Upper lobe of left lung (tissue), 4 donors: ENCODE measurements around the gene C4orf36.

Experiments used
- EP300 ChIP-seq, 4 donors: sonication (generic); formaldehyde crosslinking; IDR thresholded peaks; one replicate each; pipeline ENCODE4 v1.5.1; 2017; ENCODE audit warnings: antibody characterized with exemption in 4 of 4, control low read depth in 2 of 4
- POLR2A ChIP-seq, 4 donors: fragments of 450-650 bp; IDR thresholded peaks; one replicate each; pipeline ENCODE4 v1.5.1; 2016 to 2017; ENCODE audit warnings: antibody characterized with exemption in 4 of 4, mild to moderate bottlenecking in 2 of 4
- POLR2AphosphoS5 ChIP-seq, 2 donors: sonication (generic); formaldehyde crosslinking; IDR thresholded peaks; one replicate each; pipeline ENCODE4 v1.5.1; 2017; ENCODE audit warnings: antibody characterized with exemption in 2 of 2
- TF ChIP-seq, protein P1 (sequence below), 6 experiments: fragments of 450-650 bp in 4 of 6; fragments of 200-600 bp in 2 of 6; sonication (generic) in 2 of 6; IDR thresholded peaks; one replicate each; pipeline ENCODE4 v1.5.1; 2016 to 2019; ENCODE audit warnings: antibody characterized with exemption in 6 of 6

DNA sequence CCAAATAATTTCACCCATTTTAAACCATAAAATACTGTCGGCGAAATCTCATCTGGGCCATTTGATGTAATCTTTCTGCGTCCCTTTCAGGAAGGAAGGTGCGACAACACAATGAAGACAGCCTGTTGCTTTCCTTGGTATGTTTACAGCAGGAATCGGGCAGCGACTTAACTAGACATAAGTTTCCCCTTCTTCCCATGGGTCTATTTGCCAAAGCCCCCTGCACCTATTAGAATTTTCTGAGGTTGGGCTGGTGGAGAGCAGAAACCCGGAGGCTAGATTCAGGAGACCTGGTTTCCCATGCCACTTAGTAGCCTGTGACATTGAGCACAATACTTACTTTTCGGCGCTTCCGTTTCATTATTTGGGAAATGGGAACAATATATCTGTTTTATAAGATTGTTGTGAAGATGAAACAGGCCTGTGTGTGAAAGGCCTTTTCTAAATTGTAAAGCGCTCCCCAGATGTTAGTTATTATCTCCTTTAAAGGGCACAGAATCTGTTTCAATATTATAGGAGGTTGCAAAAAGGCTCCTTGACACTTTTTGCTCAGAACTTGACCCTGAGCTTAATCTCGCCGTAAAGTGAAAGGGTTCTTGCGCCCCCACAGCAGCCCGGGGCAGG, 42.0 kb upstream of the C4orf36 start:
- TF ChIP-seq, protein P1, sequence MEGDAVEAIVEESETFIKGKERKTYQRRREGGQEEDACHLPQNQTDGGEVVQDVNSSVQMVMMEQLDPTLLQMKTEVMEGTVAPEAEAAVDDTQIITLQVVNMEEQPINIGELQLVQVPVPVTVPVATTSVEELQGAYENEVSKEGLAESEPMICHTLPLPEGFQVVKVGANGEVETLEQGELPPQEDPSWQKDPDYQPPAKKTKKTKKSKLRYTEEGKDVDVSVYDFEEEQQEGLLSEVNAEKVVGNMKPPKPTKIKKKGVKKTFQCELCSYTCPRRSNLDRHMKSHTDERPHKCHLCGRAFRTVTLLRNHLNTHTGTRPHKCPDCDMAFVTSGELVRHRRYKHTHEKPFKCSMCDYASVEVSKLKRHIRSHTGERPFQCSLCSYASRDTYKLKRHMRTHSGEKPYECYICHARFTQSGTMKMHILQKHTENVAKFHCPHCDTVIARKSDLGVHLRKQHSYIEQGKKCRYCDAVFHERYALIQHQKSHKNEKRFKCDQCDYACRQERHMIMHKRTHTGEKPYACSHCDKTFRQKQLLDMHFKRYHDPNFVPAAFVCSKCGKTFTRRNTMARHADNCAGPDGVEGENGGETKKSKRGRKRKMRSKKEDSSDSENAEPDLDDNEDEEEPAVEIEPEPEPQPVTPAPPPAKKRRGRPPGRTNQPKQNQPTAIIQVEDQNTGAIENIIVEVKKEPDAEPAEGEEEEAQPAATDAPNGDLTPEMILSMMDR (IDR thresholded peaks at IDR 0.05): no peak
- no peak for TF ChIP-seq POLR2A (IDR thresholded peaks at IDR 0.05)
- no peak for TF ChIP-seq POLR2AphosphoS5 (IDR thresholded peaks at IDR 0.05)
- no peak for TF ChIP-seq EP300 (IDR thresholded peaks at IDR 0.05)
